Liver (tissue), 9 donors: ENCODE measurements around the gene MRPL18. TPM values are rescaled to one million over a fixed set of nuclear protein-coding genes. Genes with fewer than 3 reads are reported as not detected.

Experiments used
- DNase-seq: peaks from one replicate; pipeline ENCODE4 v3.0.0-alpha.2; 2017; ENCODE audit warnings: low spot score
- H3K27ac ChIP-seq, 2 donors: one replicate each; pipeline ENCODE4 v1.7.0; 2013; ENCODE audit warnings: inconsistent platforms in 2 of 2, low read length in 2 of 2, control low read depth in 1 of 2, low read depth in 1 of 2, mild to moderate bottlenecking in 1 of 2
- H3K27me3 ChIP-seq, 4 donors: one replicate each; pipeline versions ENCODE4 v1.6.1 to v1.7.0; 2013; ENCODE audit warnings: low read length in 3 of 4, inconsistent platforms in 1 of 4, mild to moderate bottlenecking in 1 of 4, moderate library complexity in 1 of 4; ENCODE audit not compliant: control insufficient read depth in 4 of 4, insufficient read depth in 4 of 4
- H3K36me3 ChIP-seq, 4 donors: one replicate each; pipeline versions ENCODE4 v1.6.1 to v1.7.0; 2013; ENCODE audit warnings: low read length in 3 of 4, mild to moderate bottlenecking in 3 of 4, low read depth in 1 of 4, moderate library complexity in 1 of 4; ENCODE audit not compliant: control insufficient read depth in 4 of 4, insufficient read depth in 3 of 4
- H3K4me1 ChIP-seq, 4 donors: one replicate each; pipeline versions ENCODE4 v1.6.1 to v1.7.0; 2013; ENCODE audit warnings: low read length in 3 of 4, mild to moderate bottlenecking in 3 of 4, moderate library complexity in 1 of 4; ENCODE audit not compliant: control insufficient read depth in 4 of 4, insufficient read depth in 4 of 4
- H3K4me3 ChIP-seq, 3 donors: one replicate each; pipeline versions ENCODE4 v1.6.1 to v1.7.0; 2013; ENCODE audit warnings: low read length in 3 of 3, control low read depth in 1 of 3, low read depth in 1 of 3, mild to moderate bottlenecking in 1 of 3
- H3K9ac ChIP-seq, 2 donors: one replicate each; pipeline ENCODE4 v1.7.0; 2013; ENCODE audit warnings: low read length in 2 of 2, mild to moderate bottlenecking in 2 of 2, moderate library complexity in 2 of 2, control low read depth in 1 of 2, low read depth in 1 of 2
- H3K9me3 ChIP-seq, 4 donors: one replicate each; pipeline versions ENCODE4 v1.6.1 to v1.7.0; 2013; ENCODE audit warnings: low read length in 3 of 4; ENCODE audit not compliant: control insufficient read depth in 4 of 4
- ATF3 ChIP-seq: IDR thresholded peaks from 2 replicates; pipeline ENCODE4 v1.6.1; 2016; ENCODE audit warnings: antibody characterized with exemption
- CTCF ChIP-seq: fragments of 150-350 bp; IDR thresholded peaks from 2 replicates; pipeline ENCODE4 v1.5.1; 2017; ENCODE audit warnings: improper control_type of control experiment, low read depth, low read length; ENCODE audit not compliant: missing input control
- EGR1 ChIP-seq, 2 donors: IDR thresholded peaks; 2 replicates each; pipeline ENCODE4 v1.6.1; 2016 to 2018; ENCODE audit warnings: antibody characterized with exemption in 2 of 2, low read depth in 2 of 2
- FOXA1 ChIP-seq: IDR thresholded peaks from 2 replicates; pipeline ENCODE4 v1.6.1; 2016; ENCODE audit warnings: antibody characterized with exemption
- FOXA2 ChIP-seq: IDR thresholded peaks from 2 replicates; pipeline ENCODE4 v1.6.1; 2016; ENCODE audit warnings: antibody characterized with exemption
- GABPA ChIP-seq, 2 donors: IDR thresholded peaks in 1 of 2; conservative IDR thresholded peaks in 1 of 2; 2 replicates each; pipeline ENCODE4 v1.6.1; 2016; ENCODE audit warnings: antibody characterized with exemption in 2 of 2, mild to moderate bottlenecking in 1 of 2, moderate library complexity in 1 of 2
- HNF4A ChIP-seq, 2 donors: conservative IDR thresholded peaks; 2 replicates each; pipeline ENCODE4 v1.6.1; 2016; ENCODE audit warnings: antibody characterized with exemption in 2 of 2, mild to moderate bottlenecking in 2 of 2
- HNF4G ChIP-seq: IDR thresholded peaks from 2 replicates; pipeline ENCODE4 v1.6.1; 2016; ENCODE audit warnings: antibody characterized with exemption
- JUND ChIP-seq, 2 donors: IDR thresholded peaks; 2 replicates each; pipeline ENCODE4 v1.6.1; 2016; ENCODE audit warnings: antibody characterized with exemption in 2 of 2
- MAX ChIP-seq: IDR thresholded peaks from 2 replicates; pipeline ENCODE4 v1.6.1; 2016; ENCODE audit warnings: antibody characterized with exemption
- NR2F2 ChIP-seq: IDR thresholded peaks from 2 replicates; pipeline ENCODE4 v1.6.1; 2016; ENCODE audit warnings: antibody characterized with exemption
- RAD21 ChIP-seq, 2 donors: IDR thresholded peaks; 2 replicates each; pipeline ENCODE4 v1.6.1; 2016; ENCODE audit warnings: antibody characterized with exemption in 2 of 2, mild to moderate bottlenecking in 2 of 2
- REST ChIP-seq: IDR thresholded peaks from 2 replicates; pipeline ENCODE4 v1.6.1; 2016; ENCODE audit warnings: antibody characterized with exemption, mild to moderate bottlenecking
- RXRA ChIP-seq, 2 donors: IDR thresholded peaks; 2 replicates each; pipeline ENCODE4 v1.6.1; 2017 to 2018; ENCODE audit warnings: antibody characterized with exemption in 2 of 2, mild to moderate bottlenecking in 1 of 2
- SP1 ChIP-seq: IDR thresholded peaks from 2 replicates; pipeline ENCODE4 v1.6.1; 2018; ENCODE audit warnings: antibody characterized with exemption, mild to moderate bottlenecking
- TAF1 ChIP-seq: conservative IDR thresholded peaks from 2 replicates; pipeline ENCODE4 v1.6.1; 2016; ENCODE audit warnings: antibody characterized with exemption, mild to moderate bottlenecking
- YY1 ChIP-seq: IDR thresholded peaks from 2 replicates; pipeline ENCODE4 v1.6.1; 2016; ENCODE audit warnings: antibody characterized with exemption, mild to moderate bottlenecking
- ZBTB33 ChIP-seq: IDR thresholded peaks from 2 replicates; pipeline ENCODE4 v1.6.1; 2016; ENCODE audit warnings: antibody characterized with exemption
- WGBS: extraction: QIAGEN DNeasy Blood & Tissue Kit; methylation state at CpG from one replicate; pipeline ENCODE4 v1.1.7; 2013; 5-methylcytosine and 5-hydroxymethylcytosine counted together
- polyA plus RNA-seq, 2 donors: library from polyadenylated mRNA; stranded (reverse) in 1 of 2; unstranded in 1 of 2; fragments of 200-250 nt in 1 of 2; fragments of >200 nt in 1 of 2; fragmentation: Nextera tagmentation in 1 of 2; extraction: Ambion mirVana in 1 of 2; gene quantifications; one replicate each; pipeline versions ENCODE4 v1.2.1 to v1.2.3, GENCODE V29; 2013 to 2015
- total RNA-seq, 2 donors: library from RNA; depleted of rRNA; stranded (reverse); fragments of >200 nt; gene quantifications; one replicate each; pipeline ENCODE4 v1.2.3, GENCODE V29; 2014
- donor health status: healthy.
- donor health status: healthy.
- donor health status: healthy.
- donor health status: healthy.
- donor health status: healthy.

MRPL18 gene
- total and polyA plus RNA-seq, 4 donors: 32.5 to 61.9 (median 41.9) TPM

GRCh38 chr6:159831373-159831679 lies 41.1 kb downstream of the MRPL18 start (continued):
- TF ChIP-seq REST (no peak), HNF4A (conservative IDR thresholded peaks at IDR 0.05) (no peak), GABPA (IDR thresholded peaks at IDR 0.05 in 1 of 2, conservative IDR thresholded peaks at IDR 0.05 in 1 of 2) (no peak), ZBTB33 (no peak), TAF1 (no peak)

GRCh38 chr6:159832946-159833345 lies 42.7 kb downstream of the MRPL18 start:
- no peaks in the 10 kb centered on the region for H3K27me3 ChIP-seq
- H3K4me3 ChIP-seq: no peak overlapping the region
- 80% methylated on average over 4 of the region's 4 CpGs for WGBS
- no peak overlapping the region for H3K27ac ChIP-seq
- no peaks in the 10 kb centered on the region for H3K36me3 ChIP-seq
- no peak overlapping the region for H3K9ac ChIP-seq
- no peaks in the 10 kb centered on the region for H3K4me1 ChIP-seq
- no peak for TF ChIP-seq TAF1
- no peak for TF ChIP-seq ZBTB33
- no peak for TF ChIP-seq REST
- TF ChIP-seq FOXA2: no peak
- TF ChIP-seq FOXA1: no peak
- TF ChIP-seq SP1: no peak
- no peak for TF ChIP-seq EGR1 (IDR thresholded peaks at IDR 0.05; ENCODE audit: low read depth in 2 of 2)
- TF ChIP-seq GABPA (IDR thresholded peaks at IDR 0.05 in 1 of 2, conservative IDR thresholded peaks at IDR 0.05 in 1 of 2): no peak
- TF ChIP-seq RXRA (IDR thresholded peaks at IDR 0.05): no peak
- TF ChIP-seq JUND (IDR thresholded peaks at IDR 0.05): no peak
- no peak for TF ChIP-seq CTCF
- no peak for TF ChIP-seq ATF3
- no peak for TF ChIP-seq NR2F2
- TF ChIP-seq MAX: no peak
- no peak for TF ChIP-seq YY1
- no peak for TF ChIP-seq HNF4A (conservative IDR thresholded peaks at IDR 0.05)
- no peak for TF ChIP-seq RAD21 (IDR thresholded peaks at IDR 0.05)
- no peak for TF ChIP-seq HNF4G
- no peaks in the 10 kb centered on the region for H3K9me3 ChIP-seq
- no peak for DNase-seq
